Mesothelial cell of epicardium (in vitro differentiated cells): ENCODE results near the gene CYTH4. TPM values are rescaled to one million over a fixed set of nuclear protein-coding genes. Genes with fewer than 3 reads are reported as not detected.

Experiments used
- DNase-seq, 2 experiments: peaks; one replicate each; pipeline ENCODE4 v3.0.0; 2021; ENCODE audit warnings: low spot score in 2 of 2; ENCODE audit not compliant: unreplicated experiment in 2 of 2
- H3K27ac Mint-ChIP-seq: 2 replicates; pipeline ENCODE4 v1.8.0; 2021; ENCODE audit warnings: mixed read lengths
- H3K27me3 Mint-ChIP-seq: 2 replicates; pipeline ENCODE4 v1.8.0; 2021; ENCODE audit warnings: low read depth, mixed read lengths
- H3K36me3 Mint-ChIP-seq: 2 replicates; pipeline ENCODE4 v1.8.0; 2021; ENCODE audit warnings: mixed read lengths
- H3K4me1 Mint-ChIP-seq: 2 replicates; pipeline ENCODE4 v1.8.0; 2021; ENCODE audit warnings: mixed read lengths
- H3K4me3 Mint-ChIP-seq: 2 replicates; pipeline ENCODE4 v1.8.0; 2021; ENCODE audit warnings: mild to moderate bottlenecking, moderate library complexity, mixed read lengths
- H3K9me3 Mint-ChIP-seq: 2 replicates; pipeline ENCODE4 v1.8.0; 2021; ENCODE audit warnings: mixed read lengths
- total RNA-seq: library from RNA; stranded (reverse); gene quantifications from 3 replicates; pipeline ENCODE4 v1.2.1, GENCODE V29; 2021
- TF ChIP-seq, protein P1 (sequence below): fragments of 200-600 bp; sonication (generic); IDR thresholded peaks from one replicate; pipeline ENCODE4 v1.5.0; 2021; ENCODE audit warnings: antibody characterized with exemption; ENCODE audit not compliant: unreplicated experiment

Gene CYTH4
- total RNA-seq, 1 donor from 2014 or later = not detected

DNA sequence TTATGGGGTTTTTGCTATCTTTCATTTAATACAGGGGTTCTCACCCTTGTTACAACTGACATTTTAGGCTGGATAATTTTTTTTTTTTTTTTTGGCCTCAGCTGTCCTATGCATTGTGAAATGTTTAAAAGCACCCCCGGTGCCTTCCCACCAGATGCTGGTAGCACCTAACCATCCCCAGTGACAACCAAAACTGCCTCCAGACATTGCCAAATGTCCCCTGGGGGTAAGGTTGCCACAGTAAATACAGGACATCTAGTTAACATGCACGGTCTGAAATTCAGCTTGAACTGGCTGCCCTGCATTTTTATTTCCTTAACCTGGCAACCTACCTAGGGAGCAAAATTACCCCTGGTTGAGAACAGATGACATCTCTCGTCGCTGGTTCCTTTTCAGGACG lies 72.4 kb downstream of the CYTH4 start:
- DNase-seq = no peak
- H3K9me3 Mint-ChIP-seq = peaks cover 3% of the 10 kb centered on the region
- H3K27ac Mint-ChIP-seq = no peak overlapping the region
- H3K4me1 Mint-ChIP-seq = no peaks in the 10 kb centered on the region
- H3K4me3 Mint-ChIP-seq = no peak overlapping the region
- H3K27me3 Mint-ChIP-seq = peaks cover 36% of the 10 kb centered on the region
- H3K36me3 Mint-ChIP-seq = no peaks in the 10 kb centered on the region
- TF ChIP-seq, protein P1, sequence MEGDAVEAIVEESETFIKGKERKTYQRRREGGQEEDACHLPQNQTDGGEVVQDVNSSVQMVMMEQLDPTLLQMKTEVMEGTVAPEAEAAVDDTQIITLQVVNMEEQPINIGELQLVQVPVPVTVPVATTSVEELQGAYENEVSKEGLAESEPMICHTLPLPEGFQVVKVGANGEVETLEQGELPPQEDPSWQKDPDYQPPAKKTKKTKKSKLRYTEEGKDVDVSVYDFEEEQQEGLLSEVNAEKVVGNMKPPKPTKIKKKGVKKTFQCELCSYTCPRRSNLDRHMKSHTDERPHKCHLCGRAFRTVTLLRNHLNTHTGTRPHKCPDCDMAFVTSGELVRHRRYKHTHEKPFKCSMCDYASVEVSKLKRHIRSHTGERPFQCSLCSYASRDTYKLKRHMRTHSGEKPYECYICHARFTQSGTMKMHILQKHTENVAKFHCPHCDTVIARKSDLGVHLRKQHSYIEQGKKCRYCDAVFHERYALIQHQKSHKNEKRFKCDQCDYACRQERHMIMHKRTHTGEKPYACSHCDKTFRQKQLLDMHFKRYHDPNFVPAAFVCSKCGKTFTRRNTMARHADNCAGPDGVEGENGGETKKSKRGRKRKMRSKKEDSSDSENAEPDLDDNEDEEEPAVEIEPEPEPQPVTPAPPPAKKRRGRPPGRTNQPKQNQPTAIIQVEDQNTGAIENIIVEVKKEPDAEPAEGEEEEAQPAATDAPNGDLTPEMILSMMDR = no peak

DNA sequence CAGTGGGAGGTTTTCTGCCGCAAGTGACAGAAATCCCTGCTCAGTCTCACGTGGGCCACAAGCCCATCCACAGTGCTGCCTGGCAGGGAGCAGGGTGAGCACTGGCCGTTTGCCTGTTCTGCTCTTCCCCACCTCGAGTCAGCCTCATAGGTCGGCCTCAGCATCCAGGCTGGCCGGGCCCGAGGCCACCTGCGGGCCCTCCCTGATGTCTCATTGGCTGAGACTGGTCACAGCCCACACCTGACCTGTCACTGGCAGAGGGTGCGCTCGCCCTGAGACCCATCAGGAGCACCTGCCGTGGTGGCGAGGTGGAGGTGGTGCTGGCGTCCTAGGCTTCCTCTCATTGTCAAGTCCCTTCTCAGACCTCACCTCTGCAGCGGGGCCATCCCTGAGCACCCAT lies 72.9 kb downstream of the CYTH4 start:
- Mint-ChIP-seq H3K27me3 (peaks cover 36% of the 10 kb centered on the region), H3K36me3 (no peaks in the 10 kb centered on the region)

DNA sequence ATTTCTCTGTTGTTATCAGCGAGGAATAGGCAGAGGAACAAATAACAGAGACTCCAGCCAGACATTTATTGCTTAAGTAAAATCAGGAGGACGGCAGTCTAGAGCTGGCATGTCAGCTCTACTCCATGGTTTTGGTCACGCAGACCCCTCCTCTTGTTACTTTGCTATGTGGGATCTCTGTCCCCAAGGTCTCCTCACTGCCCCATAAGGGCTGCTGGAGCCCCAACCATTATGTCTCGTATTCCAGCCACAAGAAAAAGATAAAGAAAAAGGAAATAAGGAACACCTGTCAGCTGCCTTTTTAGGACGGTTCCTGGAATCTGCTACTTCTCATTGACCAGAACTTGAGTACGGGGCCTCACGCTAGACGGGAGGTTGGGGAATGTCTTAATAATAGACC lies 74.6 kb downstream of the CYTH4 start:
- Mint-ChIP-seq H3K27ac (no peak overlapping the region), H3K36me3 (no peaks in the 10 kb centered on the region), H3K9me3 (peaks cover 3% of the 10 kb centered on the region), H3K4me3 (no peak overlapping the region), H3K4me1 (peaks cover 5% of the 10 kb centered on the region), H3K27me3 (peaks cover 36% of the 10 kb centered on the region)
- DNase-seq = no peak
- TF ChIP-seq, protein P1 = no peak

More for the DNA sequence above, 72.9 kb downstream of the CYTH4 start:
- DNase-seq = no peak
- Mint-ChIP-seq H3K4me1 (no peaks in the 10 kb centered on the region), H3K27ac (no peak overlapping the region), H3K4me3 (no peak overlapping the region), H3K9me3 (peaks cover 3% of the 10 kb centered on the region)
- TF ChIP-seq, protein P1 = no peak

DNA sequence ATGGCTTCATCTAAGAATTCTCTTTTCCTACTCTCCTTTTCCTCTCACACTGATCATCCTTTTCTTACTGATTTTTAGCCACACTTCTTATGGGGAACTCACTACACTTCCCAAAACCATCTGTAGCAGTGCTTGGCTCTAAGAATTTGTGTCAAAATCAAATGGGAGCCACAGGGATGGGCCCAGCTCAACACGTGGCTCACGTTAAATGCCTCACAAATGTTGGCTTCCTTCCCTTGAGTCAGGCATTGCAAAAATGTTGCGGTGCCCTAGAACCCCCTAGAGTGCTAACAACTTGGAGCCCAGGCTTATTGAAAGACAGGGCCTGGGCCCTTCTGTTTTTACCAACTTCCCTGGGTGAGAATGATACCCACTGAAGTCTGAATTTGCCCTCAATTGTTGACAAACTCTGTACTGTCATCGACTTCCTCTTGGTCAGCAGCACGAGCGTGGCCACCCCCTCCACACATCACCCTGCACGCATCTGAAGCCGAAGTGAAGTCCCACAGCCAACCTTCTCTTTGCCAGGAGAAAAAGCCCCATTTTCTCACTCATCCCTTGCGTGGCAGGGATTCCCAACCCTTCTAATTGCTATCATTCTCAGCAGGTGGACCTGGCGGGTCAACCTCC lies 75.3 kb downstream of the CYTH4 start:
- Mint-ChIP-seq H3K36me3 (no peaks in the 10 kb centered on the region), H3K4me3 (no peak overlapping the region), H3K9me3 (peaks cover 3% of the 10 kb centered on the region), H3K27me3 (peaks cover 31% of the 10 kb centered on the region), H3K4me1 (peaks cover 6% of the 10 kb centered on the region), H3K27ac (no peak overlapping the region)
- TF ChIP-seq, protein P1 = no peak
- no peak for DNase-seq

DNA sequence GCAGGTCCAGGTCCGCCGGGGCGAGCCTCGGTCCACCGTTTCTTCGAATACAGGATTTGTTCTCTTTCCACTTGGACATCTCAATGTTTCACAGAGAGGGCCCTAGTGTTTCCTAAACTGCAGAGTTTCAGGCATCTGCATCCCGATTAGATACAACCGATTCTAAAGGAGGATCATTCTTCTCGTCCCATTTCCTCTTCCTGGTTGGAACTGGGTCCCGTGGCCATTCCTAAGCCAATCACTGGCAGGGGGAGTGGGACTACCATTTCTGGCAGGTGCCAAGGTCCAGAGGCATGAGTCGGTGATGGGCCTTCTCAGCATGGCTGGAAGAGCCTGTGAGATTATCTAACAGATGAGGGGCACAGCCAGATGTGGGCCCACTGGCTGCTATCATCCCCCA lies 76.1 kb downstream of the CYTH4 start:
- H3K9me3 Mint-ChIP-seq = peaks cover 3% of the 10 kb centered on the region
- no peaks in the 10 kb centered on the region for H3K36me3 Mint-ChIP-seq
- no peak for DNase-seq
- H3K4me1 Mint-ChIP-seq = peaks cover 13% of the 10 kb centered on the region
- no peak overlapping the region for H3K4me3 Mint-ChIP-seq
- TF ChIP-seq, protein P1 = no peak
- H3K27me3 Mint-ChIP-seq = peaks cover 23% of the 10 kb centered on the region
- H3K27ac Mint-ChIP-seq = no peak overlapping the region
